GM19239 (cell line): Measurements from ENCODE around the gene DUSP8.

Experiments
- DNase-seq: peaks from one replicate; pipeline ENCODE4 v3.0.0; 2011; ENCODE audit warnings: low spot score; ENCODE audit not compliant: insufficient read length
- FAIRE-seq: peaks from 2 replicates; lab custom pipeline; 2011; peaks lifted over from hg19 to GRCh38; lab: Jason Lieb, UNC

The DUSP8 gene

GRCh38 chr11:1556278-1556902 is 15.7 kb downstream of the DUSP8 start:
- FAIRE-seq (no peak), DNase-seq (no peak)

GRCh38 chr11:1555713-1556153 is 16.3 kb downstream of the DUSP8 start:
- DNase-seq (no peak), FAIRE-seq (no peak)

GRCh38 chr11:1554981-1555712 is 16.9 kb downstream of the DUSP8 start:
- no peak for FAIRE-seq
- no peak for DNase-seq

GRCh38 chr11:1553808-1554594 is 18.1 kb downstream of the DUSP8 start:
- no peak for FAIRE-seq
- no peak for DNase-seq

- DNase-seq (no peak), FAIRE-seq (no peak)
These were observed 22.4 kb downstream of the DUSP8 start for GRCh38 chr11:1549338-1550330.

- no peak for FAIRE-seq
- no peak for DNase-seq
These were observed 23.6 kb downstream of the DUSP8 start for GRCh38 chr11:1548221-1549070.

GRCh38 chr11:1547467-1548098 is 24.5 kb downstream of the DUSP8 start:
- FAIRE-seq = no peak
- no peak for DNase-seq

GRCh38 chr11:1546536-1547466 is 25.3 kb downstream of the DUSP8 start:
- DNase-seq (peak; percentile 62), FAIRE-seq (no peak)

GRCh38 chr11:1546077-1546535 is 26.0 kb downstream of the DUSP8 start:
- FAIRE-seq = no peak
- no peak for DNase-seq

- no peak for FAIRE-seq
- no peak for DNase-seq
These were observed 26.6 kb downstream of the DUSP8 start for GRCh38 chr11:1545432-1545831.

- DNase-seq (no peak), FAIRE-seq (no peak)
These were observed 27.5 kb downstream of the DUSP8 start for GRCh38 chr11:1544536-1544935.

- DNase-seq (no peak), FAIRE-seq (no peak)
These were observed 28.3 kb downstream of the DUSP8 start for GRCh38 chr11:1543606-1544263.

- no peak for DNase-seq
These were observed 29.8 kb downstream of the DUSP8 start for GRCh38 chr11:1542267-1542666.

GRCh38 chr11:1541474-1542204 is 30.4 kb downstream of the DUSP8 start:
- FAIRE-seq (no peak), DNase-seq (no peak)

More at GRCh38 chr11:1542267-1542666, 29.8 kb downstream of the DUSP8 start:
- no peak for FAIRE-seq

- DNase-seq (no peak), FAIRE-seq (no peak)
These were observed 32.0 kb downstream of the DUSP8 start for GRCh38 chr11:1540074-1540473.

- FAIRE-seq = no peak
These were observed 33.9 kb downstream of the DUSP8 start for GRCh38 chr11:1538153-1538552.

More at GRCh38 chr11:1538153-1538552, 33.9 kb downstream of the DUSP8 start:
- no peak for DNase-seq
